K562 (cell line): Measurements from ENCODE around the gene KRTAP5-6. TPM values are rescaled to one million over a fixed set of nuclear protein-coding genes. Genes with fewer than 3 reads are reported as not detected.

ENCODE experiments used
- CCNT2 ChIP-seq: IDR thresholded peaks from 2 replicates; pipeline ENCODE4 v1.6.1; 2011; ENCODE audit warnings: borderline replicate concordance, low read depth, mild to moderate bottlenecking, moderate library complexity, mixed read lengths, low read length; ENCODE audit not compliant: insufficient read length; ENCODE audit errors: extremely low read depth
- NFIC ChIP-seq: fragments of 450-650 bp; IDR thresholded peaks from 2 replicates; pipeline ENCODE4 v1.6.1; 2017; ENCODE audit warnings: mild to moderate bottlenecking, inconsistent platforms
- RAD21 ChIP-seq, 2 experiments: fragments of 250-450 bp in 1 of 2; fragments of 450-650 bp in 1 of 2; sonication (Bioruptor Pico) in 1 of 2; formaldehyde crosslinking in 1 of 2; IDR thresholded peaks in 1 of 2; conservative IDR thresholded peaks in 1 of 2; 2 replicates each; pipeline versions ENCODE4 v1.4.0 to v1.8.0; 2020 to 2022; ENCODE audit warnings: mild to moderate bottlenecking in 2 of 2, moderate library complexity in 1 of 2
- RBBP5 ChIP-seq: fragments of 200-600 bp; sonication (generic); IDR thresholded peaks from 2 replicates; pipeline ENCODE4 v1.6.1; 2012; ENCODE audit warnings: borderline replicate concordance, mild to moderate bottlenecking, low read length, control low read depth, inconsistent platforms; ENCODE audit not compliant: insufficient read depth, poor library complexity, severe bottlenecking
- polyA plus RNA-seq, 8 experiments: library from polyadenylated mRNA; depleted of rRNA in 4 of 8; stranded (reverse) in 5 of 8; unstranded in 3 of 8; fragments of >200 nt; fragmentation: Nextera tagmentation in 2 of 8; fragmentation: Illumina TruSeq in 1 of 8; extraction: Ambion mirVana in 2 of 8; extraction: Trizol in 1 of 8; gene quantifications; 2 replicates each; pipeline versions ENCODE4 v1.2.1 to v1.2.3, GENCODE V29; 2011 to 2014; ENCODE audit warnings: inconsistent platforms in 1 of 8, missing spikeins in 1 of 8
- total RNA-seq, 7 experiments: library from RNA; depleted of rRNA in 6 of 7; stranded (reverse); fragments of >200 nt in 6 of 7; fragmentation: Illumina TruSeq in 2 of 7; extraction: Trizol in 2 of 7; gene quantifications; 2 replicates each; pipeline versions ENCODE4 v1.2.1 to v1.2.3, GENCODE V29; 2011 to 2021; ENCODE audit warnings: low replicate concordance in 1 of 7
- TF ChIP-seq, protein P1 (sequence below), 3 experiments: IDR thresholded peaks in 2 of 3; conservative IDR thresholded peaks in 1 of 3; 2 replicates each; pipeline ENCODE4 v1.5.1; 2011 to 2012; ENCODE audit warnings: low read length in 3 of 3, mild to moderate bottlenecking in 3 of 3, control low read depth in 2 of 3, improper control_type of control experiment in 1 of 3, inconsistent platforms in 1 of 3, low read depth in 1 of 3, mixed read lengths in 1 of 3, moderate library complexity in 1 of 3; ENCODE audit not compliant: insufficient read depth in 2 of 3
- TF ChIP-seq, protein P2 (sequence below): fragments of 450-650 bp; IDR thresholded peaks from 2 replicates; pipeline ENCODE4 v1.6.1; 2016; ENCODE audit warnings: missing biosample characterization, missing genetic modification characterization
- TF ChIP-seq, protein P3 (sequence below): sonication (generic); formaldehyde crosslinking; IDR thresholded peaks from 2 replicates; pipeline ENCODE4 v1.8.0; 2022; ENCODE audit warnings: missing genetic modification reagents, mild to moderate bottlenecking, borderline replicate concordance
- TF ChIP-seq, protein P4 (sequence below), 2 experiments: fragments of 450-650 bp; conservative IDR thresholded peaks; 2 replicates each; pipeline ENCODE4 v1.6.1; 2017; ENCODE audit warnings: mild to moderate bottlenecking in 2 of 2, moderate library complexity in 2 of 2
- TF ChIP-seq, protein P5 (sequence below), 2 experiments: fragments of 450-650 bp; formaldehyde crosslinking in 1 of 2; IDR thresholded peaks; 2 replicates each; pipeline versions ENCODE4 v1.4.0 to v1.6.1; 2014 to 2020; ENCODE audit warnings: mild to moderate bottlenecking in 2 of 2, borderline replicate concordance in 1 of 2, low read depth in 1 of 2

KRTAP5-6 gene
- total and polyA plus RNA-seq, 9 of the 15 experiments (the other 6 are each of a cell fraction or from before 2014, with no cell fraction given), result not detected

DNA sequence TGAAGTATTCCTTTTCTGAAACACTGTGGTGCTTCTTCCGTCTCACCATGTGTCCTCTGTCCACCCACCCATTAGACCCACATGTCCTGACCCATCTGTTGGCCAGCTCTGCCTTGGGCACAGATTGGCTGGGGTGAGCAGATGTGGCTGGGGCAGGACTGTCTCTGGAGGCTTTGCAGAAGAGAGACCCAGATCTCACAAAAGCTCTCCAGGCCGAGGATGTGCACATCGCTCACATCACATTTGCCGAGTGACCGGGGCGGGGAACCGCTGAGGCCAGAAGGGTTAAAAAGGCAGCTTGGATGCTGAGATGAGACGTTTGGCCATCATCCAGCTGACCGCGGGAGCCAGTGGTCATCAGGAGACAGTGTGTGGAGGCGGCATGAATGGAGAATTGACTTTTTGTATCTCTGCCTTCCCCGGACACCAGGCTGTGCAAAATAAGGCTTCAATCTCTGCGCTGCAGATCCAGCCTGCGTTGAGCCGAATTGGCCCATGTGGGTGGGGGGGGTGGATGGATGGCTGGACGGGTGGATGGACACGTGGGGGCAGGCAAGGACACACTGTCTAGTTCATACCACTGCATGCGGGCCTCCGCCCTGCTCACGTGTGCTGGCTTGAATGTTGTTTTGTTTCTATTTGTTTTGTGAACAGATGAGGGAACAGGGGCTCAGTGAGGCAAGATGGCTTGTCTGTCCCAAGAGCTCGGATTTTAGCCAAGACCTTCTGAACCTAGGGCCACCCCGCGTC, 47.3 kb downstream of the KRTAP5-6 start (continued):
- TF ChIP-seq, protein P1, sequence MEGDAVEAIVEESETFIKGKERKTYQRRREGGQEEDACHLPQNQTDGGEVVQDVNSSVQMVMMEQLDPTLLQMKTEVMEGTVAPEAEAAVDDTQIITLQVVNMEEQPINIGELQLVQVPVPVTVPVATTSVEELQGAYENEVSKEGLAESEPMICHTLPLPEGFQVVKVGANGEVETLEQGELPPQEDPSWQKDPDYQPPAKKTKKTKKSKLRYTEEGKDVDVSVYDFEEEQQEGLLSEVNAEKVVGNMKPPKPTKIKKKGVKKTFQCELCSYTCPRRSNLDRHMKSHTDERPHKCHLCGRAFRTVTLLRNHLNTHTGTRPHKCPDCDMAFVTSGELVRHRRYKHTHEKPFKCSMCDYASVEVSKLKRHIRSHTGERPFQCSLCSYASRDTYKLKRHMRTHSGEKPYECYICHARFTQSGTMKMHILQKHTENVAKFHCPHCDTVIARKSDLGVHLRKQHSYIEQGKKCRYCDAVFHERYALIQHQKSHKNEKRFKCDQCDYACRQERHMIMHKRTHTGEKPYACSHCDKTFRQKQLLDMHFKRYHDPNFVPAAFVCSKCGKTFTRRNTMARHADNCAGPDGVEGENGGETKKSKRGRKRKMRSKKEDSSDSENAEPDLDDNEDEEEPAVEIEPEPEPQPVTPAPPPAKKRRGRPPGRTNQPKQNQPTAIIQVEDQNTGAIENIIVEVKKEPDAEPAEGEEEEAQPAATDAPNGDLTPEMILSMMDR (IDR thresholded peaks at IDR 0.05 in 2 of 3, conservative IDR thresholded peaks at IDR 0.05 in 1 of 3; ENCODE audit: insufficient read depth in 2 of 3, low read depth in 1 of 3, low read length in 3 of 3), result peak in 1 of 3 experiments; percentile 31; a peak in 2 of 6 replicates
- TF ChIP-seq, protein P2, sequence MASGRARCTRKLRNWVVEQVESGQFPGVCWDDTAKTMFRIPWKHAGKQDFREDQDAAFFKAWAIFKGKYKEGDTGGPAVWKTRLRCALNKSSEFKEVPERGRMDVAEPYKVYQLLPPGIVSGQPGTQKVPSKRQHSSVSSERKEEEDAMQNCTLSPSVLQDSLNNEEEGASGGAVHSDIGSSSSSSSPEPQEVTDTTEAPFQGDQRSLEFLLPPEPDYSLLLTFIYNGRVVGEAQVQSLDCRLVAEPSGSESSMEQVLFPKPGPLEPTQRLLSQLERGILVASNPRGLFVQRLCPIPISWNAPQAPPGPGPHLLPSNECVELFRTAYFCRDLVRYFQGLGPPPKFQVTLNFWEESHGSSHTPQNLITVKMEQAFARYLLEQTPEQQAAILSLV, result no peak
- TF ChIP-seq CCNT2 (no peak), RAD21 (CRISPR knock-in tag; conservative IDR thresholded peaks at IDR 0.05 in 1 of 2, IDR thresholded peaks at IDR 0.05 in 1 of 2) (0 out of 4 replicates have a peak, but pooled peaks of 1 of the 2 experiments have one; percentile 21), NFIC (0 out of 2 replicates have a peak, but pooled peaks have one; percentile 20), RBBP5 (no peak)
- TF ChIP-seq, protein P3, sequence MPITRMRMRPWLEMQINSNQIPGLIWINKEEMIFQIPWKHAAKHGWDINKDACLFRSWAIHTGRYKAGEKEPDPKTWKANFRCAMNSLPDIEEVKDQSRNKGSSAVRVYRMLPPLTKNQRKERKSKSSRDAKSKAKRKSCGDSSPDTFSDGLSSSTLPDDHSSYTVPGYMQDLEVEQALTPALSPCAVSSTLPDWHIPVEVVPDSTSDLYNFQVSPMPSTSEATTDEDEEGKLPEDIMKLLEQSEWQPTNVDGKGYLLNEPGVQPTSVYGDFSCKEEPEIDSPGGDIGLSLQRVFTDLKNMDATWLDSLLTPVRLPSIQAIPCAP (CRISPR knock-in tag), result no peak
- TF ChIP-seq, protein P4, sequence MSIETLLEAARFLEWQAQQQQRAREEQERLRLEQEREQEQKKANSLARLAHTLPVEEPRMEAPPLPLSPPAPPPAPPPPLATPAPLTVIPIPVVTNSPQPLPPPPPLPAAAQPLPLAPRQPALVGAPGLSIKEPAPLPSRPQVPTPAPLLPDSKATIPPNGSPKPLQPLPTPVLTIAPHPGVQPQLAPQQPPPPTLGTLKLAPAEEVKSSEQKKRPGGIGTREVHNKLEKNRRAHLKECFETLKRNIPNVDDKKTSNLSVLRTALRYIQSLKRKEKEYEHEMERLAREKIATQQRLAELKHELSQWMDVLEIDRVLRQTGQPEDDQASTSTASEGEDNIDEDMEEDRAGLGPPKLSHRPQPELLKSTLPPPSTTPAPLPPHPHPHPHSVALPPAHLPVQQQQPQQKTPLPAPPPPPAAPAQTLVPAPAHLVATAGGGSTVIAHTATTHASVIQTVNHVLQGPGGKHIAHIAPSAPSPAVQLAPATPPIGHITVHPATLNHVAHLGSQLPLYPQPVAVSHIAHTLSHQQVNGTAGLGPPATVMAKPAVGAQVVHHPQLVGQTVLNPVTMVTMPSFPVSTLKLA (conservative IDR thresholded peaks at IDR 0.05), result 0 out of 4 replicates have a peak, but pooled peaks have one; percentile 16 to 33
- TF ChIP-seq, protein P5, sequence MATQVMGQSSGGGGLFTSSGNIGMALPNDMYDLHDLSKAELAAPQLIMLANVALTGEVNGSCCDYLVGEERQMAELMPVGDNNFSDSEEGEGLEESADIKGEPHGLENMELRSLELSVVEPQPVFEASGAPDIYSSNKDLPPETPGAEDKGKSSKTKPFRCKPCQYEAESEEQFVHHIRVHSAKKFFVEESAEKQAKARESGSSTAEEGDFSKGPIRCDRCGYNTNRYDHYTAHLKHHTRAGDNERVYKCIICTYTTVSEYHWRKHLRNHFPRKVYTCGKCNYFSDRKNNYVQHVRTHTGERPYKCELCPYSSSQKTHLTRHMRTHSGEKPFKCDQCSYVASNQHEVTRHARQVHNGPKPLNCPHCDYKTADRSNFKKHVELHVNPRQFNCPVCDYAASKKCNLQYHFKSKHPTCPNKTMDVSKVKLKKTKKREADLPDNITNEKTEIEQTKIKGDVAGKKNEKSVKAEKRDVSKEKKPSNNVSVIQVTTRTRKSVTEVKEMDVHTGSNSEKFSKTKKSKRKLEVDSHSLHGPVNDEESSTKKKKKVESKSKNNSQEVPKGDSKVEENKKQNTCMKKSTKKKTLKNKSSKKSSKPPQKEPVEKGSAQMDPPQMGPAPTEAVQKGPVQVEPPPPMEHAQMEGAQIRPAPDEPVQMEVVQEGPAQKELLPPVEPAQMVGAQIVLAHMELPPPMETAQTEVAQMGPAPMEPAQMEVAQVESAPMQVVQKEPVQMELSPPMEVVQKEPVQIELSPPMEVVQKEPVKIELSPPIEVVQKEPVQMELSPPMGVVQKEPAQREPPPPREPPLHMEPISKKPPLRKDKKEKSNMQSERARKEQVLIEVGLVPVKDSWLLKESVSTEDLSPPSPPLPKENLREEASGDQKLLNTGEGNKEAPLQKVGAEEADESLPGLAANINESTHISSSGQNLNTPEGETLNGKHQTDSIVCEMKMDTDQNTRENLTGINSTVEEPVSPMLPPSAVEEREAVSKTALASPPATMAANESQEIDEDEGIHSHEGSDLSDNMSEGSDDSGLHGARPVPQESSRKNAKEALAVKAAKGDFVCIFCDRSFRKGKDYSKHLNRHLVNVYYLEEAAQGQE (IDR thresholded peaks at IDR 0.05; ENCODE audit: borderline replicate concordance), result peak; percentile 29; the same call in 1 of the 2 replicates
- TF ChIP-seq, protein P5 (CRISPR knock-in tag; IDR thresholded peaks at IDR 0.05; ENCODE audit: low read depth), result no peak
